Common myeloid progenitor, CD34-positive (primary cell): Measurements from ENCODE around the gene DDI2.
"Not testable (repeated sequence)": the region's sequence is repeated elsewhere in the genome, so short reads cannot be mapped to it uniquely, and the experiment has no call there.

Experiments used
- CTCF ChIA-PET: fragments of 350-600 bp; sonication (Branson Sonifier 250); formaldehyde crosslinking; loops from one replicate; lab custom pipeline; 2021; ENCODE audit warnings: antibody characterized with exemption; lab: Charles Lee
- POLR2A ChIA-PET: fragments of 350-600 bp; sonication (Branson Sonifier 250); formaldehyde crosslinking; loops from one replicate; lab custom pipeline; 2021; ENCODE audit warnings: antibody characterized with exemption; lab: Charles Lee
- DNase-seq, 3 donors: peaks; one replicate each; pipeline versions ENCODE4 v3.0.0 to v3.0.0-alpha.2; 2013
- H3K27ac ChIP-seq, 2 experiments: 1 replicate in 1 of 2; 2 replicates in 1 of 2; pipeline ENCODE4 v1.7.0; 2013; ENCODE audit warnings: inconsistent platforms in 2 of 2, low read length in 2 of 2, mild to moderate bottlenecking in 2 of 2, low read depth in 1 of 2, moderate library complexity in 1 of 2; ENCODE audit not compliant: severe bottlenecking in 2 of 2, insufficient read depth in 1 of 2, poor library complexity in 1 of 2
- H3K27me3 ChIP-seq, 5 experiments: replicated peaks in 2 of 5; 1 replicate in 3 of 5; 2 replicates in 2 of 5; pipeline versions ENCODE4 v1.6.1 to v1.7.0; 2013; ENCODE audit warnings: low read length in 4 of 5, mild to moderate bottlenecking in 2 of 5, moderate library complexity in 2 of 5, inconsistent platforms in 1 of 5; ENCODE audit not compliant: insufficient read depth in 5 of 5, control insufficient read depth in 4 of 5
- H3K36me3 ChIP-seq, 4 experiments: 1 replicate in 2 of 4; 2 replicates in 2 of 4; pipeline versions ENCODE4 v1.6.1 to v1.7.0; 2013; ENCODE audit warnings: low read length in 3 of 4, control low read depth in 1 of 4, mild to moderate bottlenecking in 1 of 4; ENCODE audit not compliant: control insufficient read depth in 4 of 4, insufficient read depth in 4 of 4
- H3K4me1 ChIP-seq, 4 experiments: 1 replicate in 3 of 4; 2 replicates in 1 of 4; pipeline versions ENCODE4 v1.6.1 to v1.7.1; 2013; ENCODE audit warnings: low read length in 3 of 4, mild to moderate bottlenecking in 3 of 4, control low read depth in 1 of 4, inconsistent platforms in 1 of 4, moderate library complexity in 1 of 4; ENCODE audit not compliant: control insufficient read depth in 4 of 4, insufficient read depth in 4 of 4; ENCODE audit errors: control extremely low read depth in 1 of 4
- H3K4me3 ChIP-seq, 7 experiments: 1 replicate in 4 of 7; 2 replicates in 3 of 7; pipeline versions ENCODE4 v1.5.1 to v1.7.0; 2013; ENCODE audit warnings: mild to moderate bottlenecking in 7 of 7, low read length in 6 of 7, moderate library complexity in 6 of 7, inconsistent platforms in 2 of 7, low read depth in 2 of 7, control low read depth in 1 of 7; ENCODE audit not compliant: insufficient read depth in 4 of 7, control insufficient read depth in 1 of 7; ENCODE audit errors: extremely low read depth in 1 of 7
- H3K9me3 ChIP-seq, 5 experiments: 1 replicate in 4 of 5; 2 replicates in 1 of 5; pipeline versions ENCODE4 v1.6.1 to v1.7.1; 2013; ENCODE audit warnings: low read length in 4 of 5, mild to moderate bottlenecking in 2 of 5, inconsistent platforms in 1 of 5, low read depth in 1 of 5, moderate library complexity in 1 of 5; ENCODE audit not compliant: control insufficient read depth in 4 of 5, insufficient read depth in 2 of 5; ENCODE audit errors: control extremely low read depth in 1 of 5
- WGBS: methylation state at CpG from one replicate; pipeline ENCODE4 v1.1.5; 2013; ENCODE audit not compliant: insufficient coverage; 5-methylcytosine and 5-hydroxymethylcytosine counted together

DDI2 gene

DNA sequence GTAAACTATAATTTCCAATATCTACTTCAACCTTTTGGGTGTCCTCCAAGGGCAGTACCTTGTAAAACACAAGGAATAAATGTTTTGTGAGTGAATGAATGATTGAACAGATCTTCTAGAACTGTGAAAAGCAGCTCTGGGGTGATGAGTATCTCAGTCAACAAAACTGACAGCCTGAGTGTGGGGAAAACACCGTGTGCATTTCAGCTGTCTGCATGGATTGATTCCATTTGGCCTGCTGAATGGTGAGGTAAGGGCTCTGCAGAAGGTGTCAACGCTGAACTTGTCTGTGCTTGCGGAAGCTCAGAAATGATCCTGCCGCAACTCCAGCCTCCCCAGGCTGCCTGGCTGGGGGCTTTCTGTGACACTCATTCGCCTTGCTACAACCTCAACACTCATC, 25.0 kb upstream of the DDI2 start:
- peaks cover 0 to 8% (median 0%) of the 10 kb centered on the region in 5 experiments for H3K27me3 ChIP-seq
- H3K4me1 ChIP-seq, result no peaks in the 10 kb centered on the region
- WGBS, result 80% methylated on average over 4 of the region's 5 CpGs
- H3K36me3 ChIP-seq, result no peaks in the 10 kb centered on the region
- H3K9me3 ChIP-seq, result no peaks in the 10 kb centered on the region
- ChIA-PET CTCF (interaction anchor here (1.6 to 9.0 kb wide), 2 partner anchors 11 to 147 kb away, joined by 6 to 69 read pairs; partner anchors contain the start of genes SLC25A34 and TMEM82), POLR2A (no interaction called here)
- H3K27ac ChIP-seq, result no peak overlapping the region
- no peak overlapping the region for H3K4me3 ChIP-seq
- no peak for DNase-seq

DNA sequence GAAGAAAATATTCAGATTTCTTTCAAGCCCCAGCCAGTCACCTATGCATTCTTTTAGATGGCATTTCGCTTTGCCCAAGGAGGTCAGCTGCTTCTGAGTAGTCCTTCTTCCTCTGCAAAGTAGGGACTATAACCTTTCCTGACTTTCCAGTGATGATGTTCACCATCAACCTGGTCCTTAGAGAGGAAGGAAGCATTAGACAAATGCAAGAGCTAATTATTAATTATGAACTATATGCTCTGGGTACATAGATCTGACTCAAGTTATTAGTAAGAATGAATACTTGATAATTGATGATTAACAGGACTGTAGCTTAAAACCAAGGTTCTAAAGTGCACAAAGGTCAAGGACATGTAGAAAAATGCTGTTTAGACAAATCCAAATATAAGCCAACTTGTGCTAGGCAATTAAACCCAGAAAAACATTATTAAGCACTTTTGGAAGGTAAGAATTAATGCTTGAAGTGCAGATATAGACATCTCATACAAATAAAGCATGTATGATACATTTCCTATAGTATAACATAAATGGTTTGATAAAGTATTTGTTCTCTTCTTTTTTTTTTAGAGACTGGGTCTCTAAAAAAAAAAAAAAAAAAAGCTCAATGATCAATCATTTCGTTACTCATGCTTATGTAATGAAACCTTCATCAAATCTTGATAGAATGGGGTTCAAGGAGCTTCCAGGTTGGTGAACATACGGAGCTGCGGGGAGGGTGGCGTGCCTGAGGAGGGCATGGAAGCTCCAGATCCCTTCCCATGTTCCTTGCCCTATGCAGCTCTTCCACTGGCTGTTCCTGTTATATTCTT, 21.2 kb upstream of the DDI2 start:
- H3K4me1 ChIP-seq, result no peaks in the 10 kb centered on the region
- no peaks in the 10 kb centered on the region for H3K9me3 ChIP-seq
- H3K4me3 ChIP-seq, result no peak overlapping the region
- no peak overlapping the region for H3K27ac ChIP-seq
- no peaks in the 10 kb centered on the region for H3K36me3 ChIP-seq
- no peak for DNase-seq
- CTCF ChIA-PET, result interaction anchor here (0.9 to 9.0 kb wide), 7 partner anchors 8 to 143 kb away, joined by 3 to 69 read pairs (median 3); partner anchors contain the start of genes SLC25A34 and TMEM82
- 93% methylated on average over 4 of the region's 5 CpGs for WGBS
- POLR2A ChIA-PET, result no interaction called here
- H3K27me3 ChIP-seq, result peaks cover 0 to 10% (median 0%) of the 10 kb centered on the region in 5 experiments

DNA sequence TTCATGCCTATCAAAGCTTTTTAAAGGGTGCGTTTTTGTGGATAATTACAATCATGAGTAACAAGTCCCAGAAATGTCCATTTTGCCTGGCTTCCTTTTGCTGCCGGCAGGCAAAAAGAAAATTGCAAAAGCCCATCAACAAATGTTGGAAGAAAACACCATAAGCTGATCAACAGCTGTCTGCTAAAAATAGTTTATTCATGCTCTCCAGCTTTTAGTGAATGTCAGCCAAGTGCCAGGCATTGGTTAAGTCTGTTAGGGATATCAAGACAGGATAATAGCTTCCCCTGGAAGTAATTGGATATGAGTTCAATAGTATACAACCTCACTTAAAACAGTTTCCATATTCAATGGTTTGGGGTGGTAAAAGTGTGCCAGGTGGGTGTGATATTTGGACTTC, 18.8 kb upstream of the DDI2 start:
- Histone ChIP-seq H3K27ac (no peak overlapping the region), H3K27me3 (peaks cover 0 to 10% (median 0%) of the 10 kb centered on the region in 5 experiments), H3K4me1 (peaks cover 0 to 5% (median 2%) of the 10 kb centered on the region in 4 experiments), H3K9me3 (no peaks in the 10 kb centered on the region), H3K36me3 (no peaks in the 10 kb centered on the region), H3K4me3 (no peak overlapping the region)
- ChIA-PET CTCF (interaction anchor here (1.0 to 9.0 kb wide), 2 partner anchors 20 to 141 kb away, joined by 3 to 69 read pairs; partner anchors contain the start of genes SLC25A34 and TMEM82), POLR2A (no interaction called here)
- DNase-seq, result no peak
- 80% methylated on average over 1 of the region's 2 CpGs for WGBS

DNA sequence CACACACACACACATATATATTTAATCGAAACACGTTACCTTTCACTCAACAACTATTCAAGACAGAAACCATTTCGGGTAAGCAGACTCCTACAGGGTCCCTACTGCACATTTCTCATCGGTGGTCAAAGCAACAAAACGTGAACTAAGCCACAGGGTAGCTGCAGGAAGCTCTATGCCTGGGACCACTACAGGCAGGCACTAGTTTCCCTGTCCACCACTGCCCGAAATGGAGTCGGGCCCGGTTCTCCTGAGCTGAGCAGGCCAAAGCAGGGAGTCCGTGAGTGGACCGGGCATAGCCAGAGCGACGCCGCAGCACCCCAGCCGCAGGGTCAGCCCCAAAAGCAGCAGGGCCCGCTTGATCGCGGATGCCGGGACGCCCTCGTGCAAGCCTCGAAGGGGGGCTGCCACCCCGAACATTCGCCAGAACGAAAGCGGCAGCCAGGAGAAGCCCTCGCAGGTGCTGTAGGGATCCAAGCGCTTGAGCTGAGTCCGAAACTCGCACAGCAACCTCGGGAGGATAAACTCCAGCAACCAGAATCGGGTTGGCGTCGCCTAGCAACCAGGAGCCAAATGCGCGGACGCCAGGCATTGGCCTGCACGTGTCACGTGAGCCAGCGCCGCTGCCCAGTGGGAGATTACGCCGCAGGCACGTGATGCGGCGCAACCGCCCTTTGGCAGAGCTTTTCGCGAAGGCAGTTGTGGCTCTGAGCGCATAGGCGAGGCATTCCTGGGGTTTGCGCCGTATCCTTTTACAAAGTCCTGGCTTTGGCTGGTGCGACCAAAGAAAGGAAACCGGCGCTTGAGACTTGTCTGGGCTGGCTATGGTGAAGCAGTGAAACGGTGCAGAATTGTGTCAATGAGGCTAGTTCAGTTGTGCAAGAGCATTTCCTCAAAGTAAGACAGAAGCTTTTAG, 13.9 kb upstream of the DDI2 start:
- no peaks in the 10 kb centered on the region for H3K36me3 ChIP-seq
- 1% methylated on average over 55 of the region's 56 CpGs for WGBS
- POLR2A ChIA-PET, result interaction anchor here (1.2 to 2.0 kb wide), 2 partner anchors 14 to 19 kb away, joined by 4 to 6 read pairs; partner anchors contain the start of gene DDI2

DNA sequence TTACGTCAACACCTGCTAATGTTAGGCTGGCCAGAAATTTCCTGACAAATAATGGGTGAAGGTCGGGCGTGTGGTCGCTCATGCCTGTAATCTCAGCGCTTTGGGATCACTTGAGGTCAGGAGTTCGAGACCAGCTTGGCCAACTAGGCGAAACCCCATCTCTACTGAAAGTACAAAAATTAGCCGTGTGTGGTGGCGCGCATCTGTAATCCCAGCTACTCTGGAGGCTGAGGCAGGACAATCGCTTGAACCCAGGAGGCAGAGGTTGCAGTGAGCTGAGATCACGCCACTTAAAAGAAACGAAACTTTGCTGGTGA, 13.3 kb upstream of the DDI2 start:
- ChIA-PET CTCF (interaction anchor here (1.0 to 2.8 kb wide), 4 partner anchors 9 to 137 kb away, joined by 3 to 13 read pairs (median 6); partner anchors contain the start of gene TMEM82), POLR2A (interaction anchor here (1.2 to 2.0 kb wide), 2 partner anchors 13 to 18 kb away, joined by 4 to 6 read pairs; partner anchors contain the start of gene DDI2)
- 66% methylated on average over 13 of the region's 13 CpGs for WGBS
- H3K27me3 ChIP-seq, DNase-seq, H3K36me3 ChIP-seq, H3K9me3 ChIP-seq: not testable (repeated sequence)
- Histone ChIP-seq H3K4me1 (peaks cover 0 to 11% (median 7%) of the 10 kb centered on the region in 4 experiments), H3K27ac (peak overlapping the region in 1 of 2 experiments; percentile 77), H3K4me3 (peak overlapping the region in 6 of 7 experiments; percentile 6 to 92 (median 76))

More for the DNA sequence above, 13.9 kb upstream of the DDI2 start:
- DNase-seq, result peak; percentile 94 to 97 (median 96)
- Histone ChIP-seq H3K4me3 (peak overlapping the region; percentile 29 to 92 (median 72)), H3K27me3 (peaks cover 0 to 2% (median 0%) of the 10 kb centered on the region in 5 experiments), H3K27ac (peak overlapping the region in 1 of 2 experiments; percentile 77), H3K4me1 (peaks cover 0 to 11% (median 7%) of the 10 kb centered on the region in 4 experiments), H3K9me3 (no peaks in the 10 kb centered on the region)
- CTCF ChIA-PET, result interaction anchor here (0.9 to 2.8 kb wide), 5 partner anchors 8 to 138 kb away, joined by 3 to 13 read pairs (median 5); partner anchors contain the start of gene TMEM82

DNA sequence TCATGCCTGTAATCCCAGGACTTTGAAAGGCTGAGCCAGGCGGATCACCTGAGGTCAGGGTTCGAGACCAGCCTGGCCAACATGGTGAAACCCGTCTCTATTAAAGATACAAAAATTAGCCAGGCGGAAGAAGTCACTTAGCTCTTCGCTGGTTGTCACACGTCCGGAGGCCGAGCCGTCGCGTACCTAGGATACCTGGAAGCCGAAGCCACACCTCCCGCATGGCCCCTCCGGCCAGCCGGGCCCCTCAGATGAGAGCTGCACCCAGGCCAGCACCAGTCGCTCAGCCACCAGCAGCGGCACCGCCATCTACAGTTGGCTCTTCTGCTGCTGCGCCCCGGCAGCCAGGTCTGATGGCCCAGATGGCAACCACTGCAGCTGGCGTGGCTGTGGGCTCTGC, 12.9 kb upstream of the DDI2 start:
- H3K9me3 ChIP-seq, H3K27me3 ChIP-seq, H3K4me3 ChIP-seq, H3K27ac ChIP-seq, DNase-seq, H3K36me3 ChIP-seq: not testable (repeated sequence)
- ChIA-PET POLR2A (interaction anchor here (1.2 to 2.0 kb wide), 2 partner anchors 13 to 18 kb away, joined by 4 to 6 read pairs; partner anchors contain the start of gene DDI2), CTCF (interaction anchor here (2.8 kb wide), 1 partner anchor 9 kb away, joined by 13 read pairs; no protein-coding TSS in a partner anchor)
- 97% methylated on average over 21 of the region's 21 CpGs for WGBS
- H3K4me1 ChIP-seq, result peaks cover 0 to 11% (median 7%) of the 10 kb centered on the region in 4 experiments
